Rectal smooth muscle tissue (tissue), 1 donor: ENCODE data around the gene VPS37B.
"Not testable (repeated sequence)": the region's sequence is repeated elsewhere in the genome, so short reads cannot be mapped to it uniquely, and the experiment has no call there.

ENCODE experiments used
- H3K27ac ChIP-seq: one replicate; pipeline ENCODE4 v1.7.0; 2013; ENCODE audit warnings: low read depth, low read length, inconsistent platforms
- H3K27me3 ChIP-seq: one replicate; pipeline ENCODE4 v1.7.0; 2013; ENCODE audit warnings: low read length; ENCODE audit not compliant: control insufficient read depth, insufficient read depth
- H3K36me3 ChIP-seq: one replicate; pipeline ENCODE4 v1.7.0; 2013; ENCODE audit warnings: low read length; ENCODE audit not compliant: control insufficient read depth, insufficient read depth
- H3K4me1 ChIP-seq: one replicate; pipeline ENCODE4 v1.7.0; 2013; ENCODE audit warnings: low read length; ENCODE audit not compliant: control insufficient read depth, insufficient read depth
- H3K4me3 ChIP-seq: one replicate; pipeline ENCODE4 v1.7.0; 2013; ENCODE audit warnings: low read length
- H3K9ac ChIP-seq: one replicate; pipeline ENCODE4 v1.7.0; 2013; ENCODE audit warnings: low read length

VPS37B gene

GRCh38 chr12:122886161-122886560, 9.8 kb downstream of the VPS37B start:
- H3K4me3 ChIP-seq = no peak overlapping the region
- H3K27me3 ChIP-seq = no peaks in the 10 kb centered on the region
- no peaks in the 10 kb centered on the region for H3K36me3 ChIP-seq
- no peak overlapping the region for H3K27ac ChIP-seq
- no peak overlapping the region for H3K9ac ChIP-seq
- peaks cover 1% of the 10 kb centered on the region for H3K4me1 ChIP-seq

- Histone ChIP-seq H3K4me3 (no peak overlapping the region), H3K9ac (no peak overlapping the region), H3K36me3 (no peaks in the 10 kb centered on the region), H3K27ac (no peak overlapping the region), H3K4me1 (peaks cover 3% of the 10 kb centered on the region), H3K27me3 (no peaks in the 10 kb centered on the region)
These were observed 11.1 kb downstream of the VPS37B start for GRCh38 chr12:122884860-122885259.

GRCh38 chr12:122884091-122884826, 11.7 kb downstream of the VPS37B start:
- Histone ChIP-seq H3K4me3 (no peak overlapping the region), H3K4me1 (peaks cover 3% of the 10 kb centered on the region), H3K27ac (no peak overlapping the region), H3K9ac (no peak overlapping the region), H3K27me3 (no peaks in the 10 kb centered on the region), H3K36me3 (no peaks in the 10 kb centered on the region)

- Histone ChIP-seq H3K4me1 (peaks cover 3% of the 10 kb centered on the region), H3K27ac (no peak overlapping the region), H3K27me3 (no peaks in the 10 kb centered on the region), H3K4me3 (no peak overlapping the region), H3K9ac (no peak overlapping the region), H3K36me3 (no peaks in the 10 kb centered on the region)
These were observed 12.9 kb downstream of the VPS37B start for GRCh38 chr12:122882908-122883558.

GRCh38 chr12:122880668-122881067, 15.3 kb downstream of the VPS37B start:
- Histone ChIP-seq H3K36me3 (no peaks in the 10 kb centered on the region), H3K27ac (no peak overlapping the region), H3K27me3 (no peaks in the 10 kb centered on the region), H3K9ac (no peak overlapping the region), H3K4me1 (peaks cover 5% of the 10 kb centered on the region), H3K4me3 (no peak overlapping the region)

GRCh38 chr12:122880155-122880667, 15.7 kb downstream of the VPS37B start:
- Histone ChIP-seq H3K9ac (no peak overlapping the region), H3K36me3 (no peaks in the 10 kb centered on the region), H3K27ac (no peak overlapping the region), H3K27me3 (no peaks in the 10 kb centered on the region), H3K4me3 (no peak overlapping the region), H3K4me1 (peaks cover 5% of the 10 kb centered on the region)

- no peak overlapping the region for H3K4me3 ChIP-seq
- no peaks in the 10 kb centered on the region for H3K27me3 ChIP-seq
- H3K27ac ChIP-seq = no peak overlapping the region
- H3K9ac ChIP-seq = no peak overlapping the region
- no peaks in the 10 kb centered on the region for H3K36me3 ChIP-seq
- peaks cover 5% of the 10 kb centered on the region for H3K4me1 ChIP-seq
These were observed 16.9 kb downstream of the VPS37B start for GRCh38 chr12:122878780-122879612.

GRCh38 chr12:122876731-122877130, 19.2 kb downstream of the VPS37B start:
- Histone ChIP-seq H3K27me3 (no peaks in the 10 kb centered on the region), H3K4me3 (no peak overlapping the region), H3K27ac (no peak overlapping the region), H3K4me1 (peaks cover 13% of the 10 kb centered on the region), H3K36me3 (no peaks in the 10 kb centered on the region), H3K9ac (no peak overlapping the region)

GRCh38 chr12:122876281-122876680, 19.6 kb downstream of the VPS37B start:
- H3K36me3 ChIP-seq, H3K4me3 ChIP-seq, H3K27ac ChIP-seq, H3K27me3 ChIP-seq, H3K9ac ChIP-seq: not testable (repeated sequence)
- H3K4me1 ChIP-seq = peaks cover 17% of the 10 kb centered on the region

GRCh38 chr12:122875590-122876220, 20.2 kb downstream of the VPS37B start:
- Histone ChIP-seq H3K27ac (no peak overlapping the region), H3K36me3 (no peaks in the 10 kb centered on the region), H3K4me3 (no peak overlapping the region), H3K27me3 (no peaks in the 10 kb centered on the region), H3K4me1 (peaks cover 20% of the 10 kb centered on the region), H3K9ac (no peak overlapping the region)

- H3K4me3 ChIP-seq = no peak overlapping the region
- no peaks in the 10 kb centered on the region for H3K27me3 ChIP-seq
- no peak overlapping the region for H3K9ac ChIP-seq
- peaks cover 20% of the 10 kb centered on the region for H3K4me1 ChIP-seq
- peaks cover 8% of the 10 kb centered on the region for H3K36me3 ChIP-seq
- no peak overlapping the region for H3K27ac ChIP-seq
These were observed 21.8 kb downstream of the VPS37B start for GRCh38 chr12:122874081-122874480.

GRCh38 chr12:122873540-122873939, 22.4 kb downstream of the VPS37B start:
- Histone ChIP-seq H3K27me3 (no peaks in the 10 kb centered on the region), H3K4me3 (no peak overlapping the region), H3K9ac (no peak overlapping the region), H3K4me1 (peaks cover 20% of the 10 kb centered on the region), H3K27ac (no peak overlapping the region), H3K36me3 (peaks cover 14% of the 10 kb centered on the region)
